SK-N-MC (cell line): ENCODE measurements around the gene PDE6G.

Experiments
- DNase-seq: peaks from one replicate; pipeline ENCODE4 v3.0.0-alpha.2; 2011; ENCODE audit warnings: low read depth, low spot score
- H3K27ac ChIP-seq: fragments of 200-600 bp; sonication (generic); 2 replicates; pipeline ENCODE4 v1.5.1; 2016; ENCODE audit warnings: mixed run types
- H3K36me3 ChIP-seq: fragments of 200-600 bp; sonication (generic); 2 replicates; pipeline ENCODE4 v1.6.1; 2017; ENCODE audit warnings: antibody characterized with exemption, low read length, mixed read lengths; ENCODE audit not compliant: insufficient read depth
- H3K4me3 ChIP-seq: fragments of 200-600 bp; sonication (generic); 2 replicates; pipeline ENCODE4 v1.5.1; 2016
- H3K9ac ChIP-seq: fragments of 200-600 bp; sonication (generic); 2 replicates; pipeline ENCODE4 v1.8.0; 2017; ENCODE audit warnings: mixed run types, mixed read lengths; ENCODE audit not compliant: insufficient read length
- H3K9me3 ChIP-seq: fragments of 200-600 bp; sonication (generic); 2 replicates; pipeline ENCODE4 v1.6.1; 2017; ENCODE audit warnings: low read depth, mild to moderate bottlenecking, antibody characterized with exemption, low read length, moderate library complexity, mixed read lengths
- EZH2 ChIP-seq: fragments of 200-600 bp; sonication (generic); IDR thresholded peaks from one replicate; pipeline ENCODE4 v1.6.1; 2017; ENCODE audit warnings: antibody characterized with exemption
- FOXP2 ChIP-seq: optimal IDR thresholded peaks from 2 replicates; pipeline ENCODE3; 2011; ENCODE audit warnings: mild to moderate bottlenecking, moderate library complexity; ENCODE audit not compliant: insufficient read depth; ENCODE audit errors: extremely low read length, control extremely low read depth
- POLR2AphosphoS5 ChIP-seq: IDR thresholded peaks from 2 replicates; pipeline ENCODE4 v1.6.1; 2012; ENCODE audit warnings: mild to moderate bottlenecking, low read depth, low read length, borderline replicate concordance

Gene PDE6G

DNA sequence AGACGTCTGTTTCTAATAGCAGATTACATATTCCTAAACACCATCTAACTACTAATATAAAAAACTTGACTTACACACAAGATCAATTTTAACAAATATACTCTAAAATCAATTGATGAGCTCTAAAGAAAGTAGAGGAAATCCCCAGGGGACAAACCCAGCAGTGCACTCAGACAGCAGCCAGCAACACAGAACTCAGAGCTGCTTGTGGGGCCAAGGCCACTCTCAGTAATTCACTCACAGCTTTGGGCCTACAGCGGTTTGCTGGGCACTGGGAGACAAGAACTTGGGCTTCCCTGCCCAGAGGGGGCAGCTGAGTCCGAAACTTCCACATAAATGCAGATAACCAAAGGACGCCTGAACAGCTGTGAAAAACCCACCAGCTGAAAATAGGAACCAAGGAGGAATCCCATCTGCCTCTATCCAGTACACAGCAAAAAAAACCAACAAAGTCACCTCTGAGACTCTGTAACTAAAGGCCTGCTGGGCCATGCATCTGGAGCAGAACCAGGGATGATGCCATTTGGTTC is 40.9 kb downstream of the PDE6G start:
- TF ChIP-seq POLR2AphosphoS5, result no peak
- Histone ChIP-seq H3K9ac (no peak overlapping the region), H3K36me3 (peaks cover 63% of the 10 kb centered on the region), H3K27ac (peak overlapping the region; percentile 46; the same call in 1 of the 2 replicates), H3K4me3 (no peak overlapping the region), H3K9me3 (no peaks in the 10 kb centered on the region)
- DNase-seq, result no peak

DNA sequence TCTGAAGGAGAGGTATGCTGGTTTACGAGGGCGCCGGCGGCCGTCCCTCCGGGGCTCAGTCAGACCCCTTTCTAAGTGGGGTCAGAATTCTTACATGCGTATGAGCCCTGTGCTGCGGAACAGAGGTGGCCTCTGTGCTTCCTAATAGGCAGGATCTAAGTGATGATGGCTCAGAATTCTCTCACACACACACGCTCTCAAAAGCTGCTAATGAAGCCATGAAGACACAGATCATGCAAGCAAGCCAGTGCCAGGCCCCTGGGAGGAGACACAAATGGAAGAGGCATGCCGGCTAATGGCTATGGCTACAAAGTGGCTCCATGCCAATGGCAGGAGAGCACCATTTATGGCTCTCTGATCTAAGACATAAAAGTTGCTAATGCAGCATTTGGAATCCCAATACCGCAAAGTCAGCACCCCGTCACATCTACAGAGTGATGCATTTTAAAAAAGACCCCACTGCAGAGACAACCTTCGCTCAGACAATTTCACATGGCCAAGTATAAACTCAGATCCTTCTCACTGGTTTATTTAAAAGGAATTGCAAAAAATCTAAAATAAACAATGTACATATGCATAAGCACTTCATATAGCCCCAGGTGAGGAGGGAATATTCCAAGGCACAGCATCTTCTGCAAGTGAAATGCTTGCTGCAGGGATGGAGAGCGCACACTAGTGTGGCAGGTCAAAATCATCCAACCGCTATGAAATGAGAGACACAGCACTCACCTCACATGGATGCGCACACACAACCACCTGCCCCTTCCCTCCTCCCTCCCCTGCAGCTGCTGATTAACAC is 44.0 kb downstream of the PDE6G start:
- no peak for DNase-seq
- no peaks in the 10 kb centered on the region for H3K9me3 ChIP-seq
- H3K27ac ChIP-seq, result no peak overlapping the region
- peaks cover 83% of the 10 kb centered on the region for H3K36me3 ChIP-seq
- no peak overlapping the region for H3K9ac ChIP-seq
- TF ChIP-seq FOXP2 (no peak), EZH2 (no peak), POLR2AphosphoS5 (no peak)
- no peak overlapping the region for H3K4me3 ChIP-seq

DNA sequence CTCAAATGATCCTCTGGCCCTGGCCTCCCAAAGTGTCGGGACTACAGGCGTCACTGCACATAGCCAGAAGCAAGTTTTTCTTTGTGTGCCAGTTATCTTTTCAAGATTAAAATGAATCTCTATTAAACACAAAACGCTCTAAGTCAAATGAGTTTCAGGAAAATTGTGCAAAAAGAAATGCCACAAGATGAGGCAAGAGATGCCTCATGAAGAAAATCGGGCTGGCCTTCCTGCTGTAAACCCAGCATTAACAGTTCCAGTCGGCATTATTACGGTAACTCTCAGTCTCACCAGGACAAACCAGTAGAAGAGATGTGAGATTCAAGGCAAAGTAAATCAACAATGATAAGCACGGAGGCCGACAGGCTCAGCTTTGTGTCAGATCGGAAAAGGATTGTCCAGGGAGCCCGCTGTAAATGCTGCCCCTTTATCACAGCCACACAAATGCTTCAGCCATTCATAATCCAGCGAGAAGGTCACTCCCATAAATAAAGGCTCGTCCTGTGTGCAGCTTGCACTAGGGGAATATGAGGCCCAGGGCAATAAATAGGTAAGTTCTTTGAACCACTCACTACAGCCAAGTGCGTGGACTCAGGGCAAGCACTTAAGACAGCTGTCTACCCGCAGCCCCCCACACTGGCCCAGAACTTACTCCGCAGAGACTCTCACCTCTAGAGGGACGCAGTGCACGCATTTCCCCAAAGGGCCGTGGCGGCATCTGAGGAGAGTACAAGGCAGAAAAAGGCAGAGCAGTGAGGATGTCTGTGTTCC is 46.6 kb downstream of the PDE6G start:
- Histone ChIP-seq H3K9me3 (no peaks in the 10 kb centered on the region), H3K36me3 (peaks cover 80% of the 10 kb centered on the region), H3K4me3 (no peak overlapping the region), H3K27ac (no peak overlapping the region), H3K9ac (no peak overlapping the region)
- no peak for DNase-seq
- no peak for TF ChIP-seq FOXP2
- TF ChIP-seq POLR2AphosphoS5, result no peak
- TF ChIP-seq EZH2, result no peak

DNA sequence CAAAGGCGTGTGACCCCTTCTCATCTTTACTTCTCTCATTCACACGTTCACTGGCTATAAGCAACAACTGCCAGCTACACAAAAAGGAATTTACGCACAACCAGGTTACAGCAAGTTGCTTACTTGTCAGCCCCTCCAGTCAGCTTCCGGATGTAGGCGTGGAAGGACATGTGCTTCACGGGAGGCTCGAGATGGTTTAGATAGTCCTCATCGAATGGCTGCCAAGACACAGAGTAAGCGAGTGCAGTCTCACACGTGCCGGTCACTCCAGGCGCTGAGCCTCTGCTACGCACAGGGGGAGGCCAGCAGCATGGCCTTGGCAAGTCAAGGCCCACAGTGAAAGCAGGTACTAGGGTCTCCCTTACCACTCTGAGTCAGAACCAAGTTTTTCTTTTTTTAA is 47.7 kb downstream of the PDE6G start:
- no peak overlapping the region for H3K27ac ChIP-seq

DNA sequence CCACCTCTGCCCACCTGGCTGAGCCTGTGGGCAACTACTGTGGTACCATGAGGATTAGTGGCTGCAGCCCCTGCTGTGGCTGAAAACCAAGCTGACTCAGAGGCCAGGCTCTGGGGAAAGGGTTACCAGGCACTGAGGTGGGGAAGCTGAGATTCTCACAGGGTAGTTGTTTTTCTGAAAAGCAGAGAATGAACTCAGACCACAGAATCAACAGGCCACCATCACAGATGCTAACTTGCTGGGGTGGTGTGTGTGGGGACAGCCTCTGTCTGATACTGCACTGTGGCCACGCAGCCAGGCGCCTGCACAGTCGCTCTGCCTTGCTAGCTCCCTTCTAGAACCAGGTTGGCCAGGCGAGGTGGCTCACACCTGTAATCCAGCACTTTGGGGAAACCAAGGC is 48.3 kb downstream of the PDE6G start:
- peaks cover 78% of the 10 kb centered on the region for H3K36me3 ChIP-seq
- no peak for TF ChIP-seq POLR2AphosphoS5
- TF ChIP-seq EZH2, result no peak
- TF ChIP-seq FOXP2, result no peak
- H3K4me3 ChIP-seq, result no peak overlapping the region
- DNase-seq, result no peak
- H3K27ac ChIP-seq, result peak overlapping the region; percentile 13; the same call in 1 of the 2 replicates
- no peaks in the 10 kb centered on the region for H3K9me3 ChIP-seq
- no peak overlapping the region for H3K9ac ChIP-seq

More for the DNA sequence above, 47.7 kb downstream of the PDE6G start:
- DNase-seq, result no peak
- Histone ChIP-seq H3K9me3 (no peaks in the 10 kb centered on the region), H3K4me3 (no peak overlapping the region), H3K9ac (no peak overlapping the region), H3K36me3 (peaks cover 80% of the 10 kb centered on the region)
- TF ChIP-seq POLR2AphosphoS5 (no peak), EZH2 (no peak), FOXP2 (no peak)

DNA sequence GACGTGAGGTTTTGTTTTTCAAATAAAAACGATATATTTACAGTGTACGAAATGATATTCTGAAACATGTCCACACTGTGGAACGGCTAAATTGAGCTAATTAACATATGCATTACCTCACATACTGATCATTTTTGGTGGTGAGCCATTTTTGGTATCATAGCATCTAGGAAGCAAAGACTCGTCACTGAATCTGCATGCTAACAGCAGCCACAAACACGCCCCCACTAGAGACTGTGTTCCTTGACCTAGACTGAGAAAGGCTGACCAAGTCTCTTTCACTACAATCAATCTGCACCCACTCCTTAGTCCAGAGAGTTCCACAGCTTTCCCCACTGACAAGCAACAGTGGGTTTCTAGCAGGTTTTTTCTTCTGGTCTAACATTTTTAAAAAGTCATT is 48.9 kb downstream of the PDE6G start:
- DNase-seq, result no peak
- Histone ChIP-seq H3K36me3 (peaks cover 74% of the 10 kb centered on the region), H3K9ac (no peak overlapping the region), H3K27ac (peak overlapping the region; percentile 13; the same call in 1 of the 2 replicates), H3K4me3 (no peak overlapping the region), H3K9me3 (no peaks in the 10 kb centered on the region)
- TF ChIP-seq POLR2AphosphoS5 (no peak), EZH2 (no peak), FOXP2 (no peak)

DNA sequence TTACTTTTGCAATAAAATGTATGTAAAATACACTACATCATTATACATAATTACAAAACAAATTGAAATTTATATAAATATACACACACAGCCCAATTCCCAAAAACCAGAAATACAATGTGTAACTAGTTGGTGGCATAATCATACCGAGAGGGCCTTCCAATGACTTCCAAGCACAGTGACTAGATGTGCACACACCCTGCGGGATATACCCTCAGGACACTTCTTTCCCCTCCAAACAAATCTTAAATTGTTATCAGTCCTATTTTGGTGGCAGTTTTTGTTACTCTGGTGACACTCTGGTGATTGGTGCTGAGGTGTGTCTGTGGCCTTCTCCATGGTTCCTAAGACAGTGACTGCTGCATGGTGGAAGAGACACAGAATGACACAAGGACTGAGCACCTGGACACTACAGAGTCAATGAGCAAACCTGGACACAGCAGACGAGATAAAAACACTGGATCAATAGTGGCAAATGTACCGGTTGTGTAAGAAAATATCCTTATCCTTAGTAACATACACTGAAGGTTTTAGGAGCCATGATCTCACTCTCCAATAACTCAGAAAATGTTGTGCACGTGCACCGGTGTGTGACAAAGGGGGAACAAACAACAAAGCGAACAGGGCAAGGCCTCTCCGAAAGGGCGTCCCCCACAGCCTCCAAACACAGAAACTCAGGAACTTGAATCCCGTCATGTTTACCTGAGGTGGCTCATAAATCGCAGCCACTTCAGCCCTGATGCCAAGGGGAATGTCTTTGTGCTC is 52.3 kb downstream of the PDE6G start:
- Histone ChIP-seq H3K4me3 (no peak overlapping the region), H3K36me3 (peaks cover 82% of the 10 kb centered on the region)
- TF ChIP-seq EZH2 (no peak), FOXP2 (no peak), POLR2AphosphoS5 (no peak)

DNA sequence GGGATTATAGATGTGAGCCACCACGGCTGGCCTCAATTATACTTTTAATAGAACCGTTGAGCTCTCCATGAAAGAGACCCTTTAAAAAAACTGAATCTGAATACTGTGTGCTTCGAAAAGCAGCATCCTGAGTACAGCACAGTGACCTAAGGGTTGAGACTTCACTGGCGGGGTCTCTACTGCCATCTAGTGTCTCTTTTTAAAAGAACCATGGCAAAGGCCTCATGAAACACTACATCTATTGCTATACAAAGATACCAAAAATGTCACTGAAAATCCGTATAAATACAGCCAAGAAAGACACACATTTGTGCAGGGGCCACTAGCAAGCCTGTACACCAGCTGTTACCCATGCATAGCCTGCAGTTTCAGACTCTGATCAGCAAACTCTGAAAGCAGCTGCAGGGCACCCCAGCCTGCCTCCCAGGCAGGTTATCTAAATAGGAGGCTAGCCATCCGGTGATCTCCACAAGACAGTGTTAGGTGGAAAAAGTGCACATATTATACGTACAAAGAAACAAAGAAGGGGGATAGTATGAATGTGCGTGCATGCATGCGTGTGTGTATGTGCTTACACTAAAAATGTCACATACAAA is 54.7 kb downstream of the PDE6G start:
- DNase-seq, result peak; percentile 52
- peaks cover 78% of the 10 kb centered on the region for H3K36me3 ChIP-seq
- TF ChIP-seq POLR2AphosphoS5 (no peak), EZH2 (no peak), FOXP2 (no peak)
- H3K27ac ChIP-seq, result 0 out of 2 replicates have a peak overlapping the region, but pooled peaks have one; percentile 36
- no peaks in the 10 kb centered on the region for H3K9me3 ChIP-seq
- no peak overlapping the region for H3K9ac ChIP-seq
- H3K4me3 ChIP-seq, result no peak overlapping the region

More for the DNA sequence above, 52.3 kb downstream of the PDE6G start:
- Histone ChIP-seq H3K9me3 (no peaks in the 10 kb centered on the region), H3K27ac (peak overlapping the region; percentile 26), H3K9ac (no peak overlapping the region)
- DNase-seq, result no peak
